NT2/D1 (cell line): ENCODE results near the gene SYT6.

ENCODE experiments used
- SUZ12 ChIP-seq: IDR thresholded peaks from 2 replicates; pipeline ENCODE4 v1.6.1; 2011; ENCODE audit not compliant: insufficient read length, insufficient read depth; ENCODE audit errors: extremely low read depth
- YY1 ChIP-seq: IDR thresholded peaks from 2 replicates; pipeline ENCODE4 v1.6.1; 2011; ENCODE audit not compliant: insufficient read length, insufficient read depth
- ZNF274 ChIP-seq: IDR thresholded peaks from 2 replicates; pipeline ENCODE4 v1.6.1; 2011; ENCODE audit warnings: mild to moderate bottlenecking, low read depth, low read length

GRCh38 chr1:114082304-114082630 is 71.4 kb downstream of the SYT6 start:
- TF ChIP-seq YY1 (no peak), ZNF274 (no peak), SUZ12 (no peak)
